ENCODE measurements around the gene DPCD.

The DPCD gene

GRCh38 chr10:101651336-101651735 lies 63.2 kb downstream of the DPCD start:
- DNase-seq (ENCODE audit: low spot score): no peak
- H3K27ac ChIP-seq: no peak overlapping the region
- no peak overlapping the region for H3K4me3 ChIP-seq
- TF ChIP-seq CTCF (IDR thresholded peaks at IDR 0.05): no peak

- no peak overlapping the region for H3K27ac ChIP-seq
Observed at GRCh38 chr10:101653536-101653935, 65.4 kb downstream of the DPCD start.

GRCh38 chr10:101655570-101655969 lies 67.4 kb downstream of the DPCD start:
- no peak for TF ChIP-seq CTCF (IDR thresholded peaks at IDR 0.05)
- no peak for DNase-seq (ENCODE audit: low spot score)
- H3K27ac ChIP-seq: no peak overlapping the region
- no peak overlapping the region for H3K4me3 ChIP-seq

More at GRCh38 chr10:101653536-101653935, 65.4 kb downstream of the DPCD start:
- H3K4me3 ChIP-seq: no peak overlapping the region
- TF ChIP-seq CTCF (IDR thresholded peaks at IDR 0.05): no peak
- DNase-seq (ENCODE audit: low spot score): no peak

DNA sequence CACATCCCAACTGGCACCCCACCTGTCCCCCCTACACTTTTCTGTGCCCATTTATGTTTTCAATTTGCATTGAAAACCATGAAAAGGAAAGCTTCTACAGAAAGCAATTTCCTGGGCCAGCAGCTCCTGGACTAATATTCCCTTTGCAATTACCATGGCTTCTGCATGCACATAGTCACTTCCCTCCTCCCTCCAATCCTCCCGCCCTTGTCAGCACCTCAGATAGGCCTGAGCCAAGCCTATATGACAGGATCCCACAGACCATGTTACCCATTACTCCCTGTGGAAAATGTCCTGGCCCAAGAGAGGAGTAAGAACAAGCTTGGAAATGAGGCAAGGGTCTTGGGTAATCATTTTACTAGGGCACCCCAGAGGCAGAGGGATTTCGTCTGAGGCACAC lies 68.8 kb downstream of the DPCD start:
- DNase-seq (ENCODE audit: low spot score): no peak
- TF ChIP-seq CTCF (IDR thresholded peaks at IDR 0.05): no peak
- no peak overlapping the region for H3K27ac ChIP-seq
- H3K4me3 ChIP-seq: no peak overlapping the region

DNA sequence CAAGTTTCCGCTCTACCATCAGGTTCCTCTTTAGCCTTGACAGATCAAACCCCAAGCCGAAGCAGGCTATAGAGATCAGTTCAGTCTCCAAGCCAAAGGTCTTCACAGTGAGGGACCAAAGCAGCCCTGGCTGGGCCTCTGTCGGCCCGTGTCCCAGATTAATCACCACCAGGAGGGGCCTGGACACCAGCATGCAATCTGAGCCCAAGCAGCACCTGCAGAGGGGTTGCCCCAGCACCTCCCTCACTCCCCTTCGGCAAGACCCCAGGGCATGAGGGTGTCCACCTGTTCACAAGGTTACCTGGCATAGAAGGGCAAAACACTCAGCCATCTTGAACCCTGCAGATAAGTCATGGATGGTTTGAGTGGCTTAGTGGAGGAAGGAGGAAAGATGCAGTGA lies 70.9 kb downstream of the DPCD start:
- TF ChIP-seq CTCF (IDR thresholded peaks at IDR 0.05): no peak
- no peak for DNase-seq (ENCODE audit: low spot score)
- Histone ChIP-seq H3K27ac (no peak overlapping the region), H3K4me3 (no peak overlapping the region)
